GM12878 (cell line): ENCODE results near the gene JHY.

Experiments
- ATF3 ChIP-seq: IDR thresholded peaks from 2 replicates; pipeline ENCODE4 v1.6.1; 2011; ENCODE audit warnings: low read depth, mild to moderate bottlenecking, low read length, moderate library complexity, borderline replicate concordance; ENCODE audit errors: extremely low read depth
- BCL11A ChIP-seq: IDR thresholded peaks from 2 replicates; pipeline ENCODE4 v1.6.1; 2011; ENCODE audit warnings: low read depth, low read length
- CBFB ChIP-seq: IDR thresholded peaks from 2 replicates; pipeline ENCODE4 v1.6.1; 2016; ENCODE audit warnings: antibody characterized with exemption, low read depth
- CHD1 ChIP-seq: IDR thresholded peaks from 2 replicates; pipeline ENCODE4 v1.6.1; 2012; ENCODE audit warnings: low read depth, low read length, improper control_type of control experiment
- CTCF ChIP-seq, 3 experiments: IDR thresholded peaks in 2 of 3; conservative IDR thresholded peaks in 1 of 3; 2 replicates each; pipeline ENCODE4 v1.5.1; 2011; ENCODE audit warnings: low read depth in 3 of 3, low read length in 3 of 3, mild to moderate bottlenecking in 3 of 3, control low read depth in 2 of 3, moderate library complexity in 2 of 3, inconsistent platforms in 1 of 3, mixed read lengths in 1 of 3; ENCODE audit not compliant: control insufficient read depth in 2 of 3, insufficient read depth in 1 of 3; ENCODE audit errors: extremely low read depth in 1 of 3
- EGR1 ChIP-seq, 2 experiments: IDR thresholded peaks; 1 replicate in 1 of 2; 2 replicates in 1 of 2; pipeline ENCODE4 v1.6.1; 2011 to 2012; ENCODE audit warnings: low read depth in 2 of 2, low read length in 2 of 2, borderline replicate concordance in 1 of 2, mild to moderate bottlenecking in 1 of 2, moderate library complexity in 1 of 2
- EP300 ChIP-seq, 2 experiments: fragments of 150-350 bp in 1 of 2; IDR thresholded peaks; 2 replicates each; pipeline ENCODE4 v1.6.1; 2011 to 2012; ENCODE audit warnings: low read depth in 2 of 2, low read length in 2 of 2, borderline replicate concordance in 1 of 2, improper control_type of control experiment in 1 of 2, inconsistent platforms in 1 of 2; ENCODE audit not compliant: control insufficient read depth in 1 of 2
- EZH2 ChIP-seq: IDR thresholded peaks from 2 replicates; pipeline ENCODE4 v1.6.1; 2012; ENCODE audit warnings: low read depth, mild to moderate bottlenecking, control low read depth, inconsistent platforms, low read length, borderline replicate concordance; ENCODE audit not compliant: control insufficient read depth
- MAX ChIP-seq: IDR thresholded peaks from 2 replicates; pipeline ENCODE4 v1.6.1; 2012; ENCODE audit warnings: low read depth, low read length, improper control_type of control experiment
- SMAD1 ChIP-seq: fragments of 450-650 bp; IDR thresholded peaks from 2 replicates; pipeline ENCODE4 v1.6.1; 2018; ENCODE audit warnings: mild to moderate bottlenecking, low read depth; ENCODE audit not compliant: partially characterized antibody
- SREBF1 ChIP-seq: IDR thresholded peaks from 2 replicates; pipeline ENCODE4 v1.6.1; 2012; ENCODE audit warnings: mild to moderate bottlenecking, low read length
- SREBF2 ChIP-seq: IDR thresholded peaks from 2 replicates; pipeline ENCODE4 v1.6.1; 2012; ENCODE audit warnings: mild to moderate bottlenecking, low read length
- TF ChIP-seq, protein P1 (sequence below): IDR thresholded peaks from 2 replicates; pipeline ENCODE4 v1.6.1; 2012; ENCODE audit warnings: low read length, inconsistent platforms

DNA sequence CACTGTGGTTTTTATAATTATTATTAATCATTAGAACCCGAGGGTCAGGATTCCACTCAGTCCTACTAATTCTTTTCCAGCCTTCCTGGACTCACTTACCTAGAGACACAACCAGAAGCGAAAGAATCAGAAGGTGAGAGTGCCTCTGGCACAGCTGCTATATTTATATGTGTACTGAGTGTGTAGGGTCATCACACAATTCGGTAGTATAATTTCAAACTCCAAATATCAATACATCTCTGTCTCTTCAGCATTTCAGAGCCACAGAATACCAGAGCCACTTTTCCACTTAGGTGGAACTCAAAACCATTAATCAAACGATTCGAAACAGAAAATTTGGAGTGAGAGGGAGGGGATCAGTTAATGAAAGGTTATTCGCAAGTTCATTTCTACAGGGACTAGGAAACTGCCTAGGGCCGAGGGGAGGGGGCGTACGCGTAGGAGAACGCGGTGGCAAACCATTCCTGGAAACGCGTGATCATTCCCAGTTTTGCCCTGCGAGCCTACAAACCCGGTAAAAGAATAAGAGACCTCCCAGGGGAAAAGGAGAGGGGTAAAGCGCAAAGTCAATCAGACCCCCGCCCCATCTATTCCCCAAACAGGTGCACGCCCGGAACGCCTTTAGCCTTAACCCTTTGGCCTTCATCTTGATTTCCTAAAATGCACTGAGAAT is 93.6 kb downstream of the JHY start:
- TF ChIP-seq EP300 (IDR thresholded peaks at IDR 0.05; ENCODE audit: borderline replicate concordance in 1 of 2, control insufficient read depth in 1 of 2, low read depth in 2 of 2, low read length in 2 of 2) = no peak
- TF ChIP-seq CTCF (IDR thresholded peaks at IDR 0.05 in 2 of 3, conservative IDR thresholded peaks at IDR 0.05 in 1 of 3; ENCODE audit: control insufficient read depth in 2 of 3, extremely low read depth in 1 of 3, insufficient read depth in 1 of 3, low read depth in 3 of 3, low read length in 3 of 3) = no peak
- no peak for TF ChIP-seq SREBF2
- TF ChIP-seq ATF3 = no peak
- TF ChIP-seq MAX = no peak
- TF ChIP-seq CHD1 = no peak
- no peak for TF ChIP-seq SMAD1
- TF ChIP-seq EGR1 (IDR thresholded peaks at IDR 0.05; ENCODE audit: borderline replicate concordance in 1 of 2, low read depth in 2 of 2, low read length in 2 of 2) = no peak
- TF ChIP-seq SREBF1 = no peak
- no peak for TF ChIP-seq CBFB
- TF ChIP-seq, protein P1, sequence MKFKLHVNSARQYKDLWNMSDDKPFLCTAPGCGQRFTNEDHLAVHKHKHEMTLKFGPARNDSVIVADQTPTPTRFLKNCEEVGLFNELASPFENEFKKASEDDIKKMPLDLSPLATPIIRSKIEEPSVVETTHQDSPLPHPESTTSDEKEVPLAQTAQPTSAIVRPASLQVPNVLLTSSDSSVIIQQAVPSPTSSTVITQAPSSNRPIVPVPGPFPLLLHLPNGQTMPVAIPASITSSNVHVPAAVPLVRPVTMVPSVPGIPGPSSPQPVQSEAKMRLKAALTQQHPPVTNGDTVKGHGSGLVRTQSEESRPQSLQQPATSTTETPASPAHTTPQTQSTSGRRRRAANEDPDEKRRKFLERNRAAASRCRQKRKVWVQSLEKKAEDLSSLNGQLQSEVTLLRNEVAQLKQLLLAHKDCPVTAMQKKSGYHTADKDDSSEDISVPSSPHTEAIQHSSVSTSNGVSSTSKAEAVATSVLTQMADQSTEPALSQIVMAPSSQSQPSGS = no peak
- no peak for TF ChIP-seq BCL11A
- TF ChIP-seq EZH2 = no peak
